ENCODE results near the gene FAM107A.

DNA sequence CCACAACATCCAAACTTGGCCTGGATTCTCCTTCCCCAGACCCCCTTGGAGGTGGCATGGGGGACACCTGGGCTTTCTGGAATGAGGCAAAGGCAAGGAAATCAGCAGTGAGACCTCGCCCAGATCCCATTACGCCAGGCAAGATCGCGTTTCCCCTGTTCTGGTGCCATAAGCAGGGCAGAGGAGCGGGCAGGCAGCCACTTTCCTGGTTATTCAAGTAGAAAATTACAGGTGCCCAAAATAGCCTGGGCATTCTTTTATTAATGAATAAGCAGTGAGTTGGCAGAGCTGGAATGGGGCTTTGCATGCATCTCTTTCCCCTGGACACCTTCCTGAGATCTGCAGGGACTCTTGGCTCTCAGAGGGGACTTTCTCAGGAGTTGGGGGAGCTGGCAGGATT lies 31.5 kb upstream of the FAM107A start:
- TF ChIP-seq, protein P1, sequence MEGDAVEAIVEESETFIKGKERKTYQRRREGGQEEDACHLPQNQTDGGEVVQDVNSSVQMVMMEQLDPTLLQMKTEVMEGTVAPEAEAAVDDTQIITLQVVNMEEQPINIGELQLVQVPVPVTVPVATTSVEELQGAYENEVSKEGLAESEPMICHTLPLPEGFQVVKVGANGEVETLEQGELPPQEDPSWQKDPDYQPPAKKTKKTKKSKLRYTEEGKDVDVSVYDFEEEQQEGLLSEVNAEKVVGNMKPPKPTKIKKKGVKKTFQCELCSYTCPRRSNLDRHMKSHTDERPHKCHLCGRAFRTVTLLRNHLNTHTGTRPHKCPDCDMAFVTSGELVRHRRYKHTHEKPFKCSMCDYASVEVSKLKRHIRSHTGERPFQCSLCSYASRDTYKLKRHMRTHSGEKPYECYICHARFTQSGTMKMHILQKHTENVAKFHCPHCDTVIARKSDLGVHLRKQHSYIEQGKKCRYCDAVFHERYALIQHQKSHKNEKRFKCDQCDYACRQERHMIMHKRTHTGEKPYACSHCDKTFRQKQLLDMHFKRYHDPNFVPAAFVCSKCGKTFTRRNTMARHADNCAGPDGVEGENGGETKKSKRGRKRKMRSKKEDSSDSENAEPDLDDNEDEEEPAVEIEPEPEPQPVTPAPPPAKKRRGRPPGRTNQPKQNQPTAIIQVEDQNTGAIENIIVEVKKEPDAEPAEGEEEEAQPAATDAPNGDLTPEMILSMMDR (IDR thresholded peaks at IDR 0.05; ENCODE audit: poor library complexity, severe bottlenecking) = no peak
- TF ChIP-seq EP300 (conservative IDR thresholded peaks at IDR 0.05; ENCODE audit: poor library complexity, severe bottlenecking) = no peak

Data from neural cell (in vitro differentiated cells).